Prostate gland (tissue), 2 donors: ENCODE measurements around the gene IQGAP3.

ENCODE experiments used
- CTCF ChIP-seq, 4 experiments: fragments of 200-600 bp in 2 of 4; fragments of 450-650 bp in 2 of 4; sonication (generic) in 2 of 4; IDR thresholded peaks; 1 replicate in 3 of 4; 2 replicates in 1 of 4; pipeline ENCODE4 v1.5.1; 2016 to 2019; ENCODE audit warnings: antibody characterized with exemption in 4 of 4, mild to moderate bottlenecking in 2 of 4, moderate library complexity in 2 of 4
- POLR2A ChIP-seq: fragments of 450-650 bp; IDR thresholded peaks from one replicate; pipeline ENCODE4 v1.6.1; 2016; ENCODE audit warnings: antibody characterized with exemption, mild to moderate bottlenecking
- POLR2AphosphoS5 ChIP-seq: sonication (generic); formaldehyde crosslinking; IDR thresholded peaks from one replicate; pipeline ENCODE4 v1.6.1; 2017; ENCODE audit warnings: antibody characterized with exemption

- TF ChIP-seq CTCF (IDR thresholded peaks at IDR 0.05): no peak
- TF ChIP-seq POLR2A: no peak
- TF ChIP-seq POLR2AphosphoS5: no peak
These were observed 20.5 kb downstream of the IQGAP3 start for GRCh38 chr1:156551869-156552268.
